OCI-LY1 (cell line): ENCODE results near the gene TMED4.

Experiments used
- EZH2 ChIP-seq: fragments of 200-600 bp; sonication (generic), shearing (Covaris generic); IDR thresholded peaks from 2 replicates; pipeline ENCODE4 v1.8.0; 2017; ENCODE audit warnings: borderline replicate concordance, mixed run types, mild to moderate bottlenecking, antibody characterized with exemption, low read length, moderate library complexity, mixed read lengths
- TF ChIP-seq, protein P1 (sequence below): fragments of 200-600 bp; sonication (generic), shearing (Covaris generic); IDR thresholded peaks from 2 replicates; pipeline ENCODE4 v1.5.1; 2017; ENCODE audit warnings: mild to moderate bottlenecking, antibody characterized with exemption, low read length, moderate library complexity, mixed read lengths

DNA sequence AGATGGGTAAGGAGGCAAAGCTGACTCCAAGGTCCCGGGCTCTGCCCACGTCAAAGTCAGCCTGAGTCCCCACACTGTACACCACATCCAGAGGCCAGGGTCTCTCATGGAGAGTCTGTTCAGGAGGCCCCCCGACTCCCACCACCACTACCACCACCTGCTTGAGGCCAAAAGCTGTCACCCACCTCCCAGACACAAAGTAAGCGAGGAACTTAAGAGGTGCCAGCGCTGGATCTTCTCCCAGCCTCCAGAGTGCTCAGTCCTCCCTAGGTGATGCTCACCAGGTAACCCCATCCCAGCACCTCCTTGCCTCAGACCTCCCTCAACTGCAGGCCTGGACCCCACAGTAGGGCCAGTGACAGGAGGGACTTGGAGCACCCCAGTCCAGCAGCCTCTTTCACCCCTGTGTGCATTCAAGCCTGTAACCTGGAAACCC lies 41.4 kb downstream of the TMED4 start:
- TF ChIP-seq, protein P1, sequence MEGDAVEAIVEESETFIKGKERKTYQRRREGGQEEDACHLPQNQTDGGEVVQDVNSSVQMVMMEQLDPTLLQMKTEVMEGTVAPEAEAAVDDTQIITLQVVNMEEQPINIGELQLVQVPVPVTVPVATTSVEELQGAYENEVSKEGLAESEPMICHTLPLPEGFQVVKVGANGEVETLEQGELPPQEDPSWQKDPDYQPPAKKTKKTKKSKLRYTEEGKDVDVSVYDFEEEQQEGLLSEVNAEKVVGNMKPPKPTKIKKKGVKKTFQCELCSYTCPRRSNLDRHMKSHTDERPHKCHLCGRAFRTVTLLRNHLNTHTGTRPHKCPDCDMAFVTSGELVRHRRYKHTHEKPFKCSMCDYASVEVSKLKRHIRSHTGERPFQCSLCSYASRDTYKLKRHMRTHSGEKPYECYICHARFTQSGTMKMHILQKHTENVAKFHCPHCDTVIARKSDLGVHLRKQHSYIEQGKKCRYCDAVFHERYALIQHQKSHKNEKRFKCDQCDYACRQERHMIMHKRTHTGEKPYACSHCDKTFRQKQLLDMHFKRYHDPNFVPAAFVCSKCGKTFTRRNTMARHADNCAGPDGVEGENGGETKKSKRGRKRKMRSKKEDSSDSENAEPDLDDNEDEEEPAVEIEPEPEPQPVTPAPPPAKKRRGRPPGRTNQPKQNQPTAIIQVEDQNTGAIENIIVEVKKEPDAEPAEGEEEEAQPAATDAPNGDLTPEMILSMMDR = no peak
- TF ChIP-seq EZH2 = no peak
